Omental fat pad (tissue), 4 donors: ENCODE results near the gene FAM209A. TPM values are rescaled to one million over a fixed set of nuclear protein-coding genes. Genes with fewer than 3 reads are reported as not detected.

Source experiments
- total RNA-seq, 4 donors: library from RNA; depleted of rRNA; stranded (reverse); fragments of >200 nt; gene quantifications; one replicate each; pipeline ENCODE4 v1.1.0, GENCODE V29; 2016

The FAM209A gene
- total RNA-seq, 4 donors from 2014 or later = not detected

Other genes with a start within 250 kb of the FAM209A start
- 10 to 100 TPM; 29.2 to 58.6 (median 39.3) TPM for gene FAM210B, start 165.8 kb upstream of the FAM209A start, total RNA-seq
- 1 to 10 TPM in 3 of 4 donors, under 1 TPM in 1; 0.95 to 4.1 (median 2.5) TPM for gene AURKA, start 132.5 kb upstream of the FAM209A start, total RNA-seq
- 10 to 100 TPM; 20.8 to 26.8 (median 22.0) TPM for gene CSTF1, start 132.1 kb upstream of the FAM209A start, total RNA-seq
- 10 to 100 TPM in 1 of 4 donors, 1 to 10 TPM in 3; 3.5 to 10.6 (median 6.0) TPM for gene CASS4, start 112.5 kb upstream of the FAM209A start, total RNA-seq
- gene RTF2, start 56.1 kb upstream of the FAM209A start, total RNA-seq = 10 to 100 TPM; 52.7 to 62.9 (median 53.7) TPM
- not detected for gene FAM209B, start 8.5 kb downstream of the FAM209A start, total RNA-seq
- 10 to 100 TPM in 2 of 4 donors, 1 to 10 TPM in 2; 2.7 to 13.7 (median 7.2) TPM for gene TFAP2C, start 104.6 kb downstream of the FAM209A start, total RNA-seq